ENCODE results near the gene RPL41.

Gene RPL41

GRCh38 chr12:56158029-56158925 is 41.8 kb downstream of the RPL41 start, which contains the start of gene MYL6 (continued):
- TF ChIP-seq ZNF518A (tag by site-specific recombination; conservative IDR thresholded peaks at IDR 0.05; ENCODE audit: low read depth) = no peak
- TF ChIP-seq KLF9 (tag by site-specific recombination; IDR thresholded peaks at IDR 0.05; ENCODE audit: low read depth) = peak; percentile 80
- peak; percentile 100 for TF ChIP-seq ATF2 (tag by site-specific recombination; IDR thresholded peaks at IDR 0.05; ENCODE audit: low read depth)
- no peak for TF ChIP-seq ZNF670 (tag by site-specific recombination; IDR thresholded peaks at IDR 0.05; ENCODE audit: low read depth)
- TF ChIP-seq ZNF514 (tag by site-specific recombination; IDR thresholded peaks at IDR 0.05) = no peak
- peak; percentile 66; the same call in 1 of the 2 replicates for TF ChIP-seq PRDM4 (tag by site-specific recombination; IDR thresholded peaks at IDR 0.05)
- TF ChIP-seq ZNF664 (tag by site-specific recombination; IDR thresholded peaks at IDR 0.05) = no peak
- TF ChIP-seq ZNF48 (tag by site-specific recombination; IDR thresholded peaks at IDR 0.05) = no peak
- TF ChIP-seq REST (tag by site-specific recombination; IDR thresholded peaks at IDR 0.05) = peak; percentile 50; the same call in 1 of the 2 replicates
- peak; percentile 96 for TF ChIP-seq ZBTB21 (tag by site-specific recombination; IDR thresholded peaks at IDR 0.05)
- peak; percentile 91 for TF ChIP-seq KLF17 (tag by site-specific recombination; IDR thresholded peaks at IDR 0.05)
- TF ChIP-seq ZNF169 (tag by site-specific recombination; IDR thresholded peaks at IDR 0.05) = peak; percentile 63; the same call in 1 of the 2 replicates
- no peak for TF ChIP-seq ZNF274 (IDR thresholded peaks at IDR 0.05; ENCODE audit: low read length)
- TF ChIP-seq ZNF274 (tag by site-specific recombination; IDR thresholded peaks at IDR 0.05; ENCODE audit: borderline replicate concordance) = no peak
- TF ChIP-seq ZBTB17 (tag by site-specific recombination; IDR thresholded peaks at IDR 0.05) = peak; percentile 72
- TF ChIP-seq ZNF398 (tag by site-specific recombination; IDR thresholded peaks at IDR 0.05) = peak; percentile 72
- TF ChIP-seq OVOL3 (tag by site-specific recombination; IDR thresholded peaks at IDR 0.05) = peak; percentile 62
- peak; percentile 84 for TF ChIP-seq KLF1 (tag by site-specific recombination; IDR thresholded peaks at IDR 0.05)
- no peak for TF ChIP-seq ZNF596 (tag by site-specific recombination; IDR thresholded peaks at IDR 0.05)
- peak; percentile 96 for TF ChIP-seq ZNF629 (tag by site-specific recombination; IDR thresholded peaks at IDR 0.05)
- TF ChIP-seq ZNF394 (tag by site-specific recombination; IDR thresholded peaks at IDR 0.05; ENCODE audit: borderline replicate concordance) = peak; percentile 28

All from HEK293 (cell line).